H1 (cell line): ENCODE results near the gene MLPH. TPM values are rescaled to one million over a fixed set of nuclear protein-coding genes. Genes with fewer than 3 reads are reported as not detected.

ENCODE experiments used
- ATF3 ChIP-seq: IDR thresholded peaks from 2 replicates; pipeline ENCODE4 v1.6.1; 2011; ENCODE audit warnings: low read depth, mild to moderate bottlenecking, low read length; ENCODE audit not compliant: insufficient read depth
- BCL11A ChIP-seq, 2 experiments: IDR thresholded peaks; one replicate each; pipeline ENCODE4 v1.6.1; 2011; ENCODE audit warnings: low read depth in 2 of 2, low read length in 2 of 2, mild to moderate bottlenecking in 2 of 2
- CHD7 ChIP-seq: fragments of 300-600 bp; sonication (generic); IDR thresholded peaks from 2 replicates; pipeline ENCODE4 v1.7.1; 2012; ENCODE audit warnings: low read length, moderate library complexity, mild to moderate bottlenecking, inconsistent platforms; ENCODE audit not compliant: insufficient replicate concordance
- CREB1 ChIP-seq: IDR thresholded peaks from 2 replicates; pipeline ENCODE4 v1.6.1; 2012; ENCODE audit warnings: inconsistent platforms
- NRF1 ChIP-seq: IDR thresholded peaks from 2 replicates; pipeline ENCODE4 v1.6.1; 2011; ENCODE audit warnings: mild to moderate bottlenecking, low read depth, low read length, improper control_type of control experiment
- POU5F1 ChIP-seq: IDR thresholded peaks from 2 replicates; pipeline ENCODE4 v1.6.1; 2011; ENCODE audit warnings: low read depth, mild to moderate bottlenecking, low read length, moderate library complexity
- TAF1 ChIP-seq: IDR thresholded peaks from 2 replicates; pipeline ENCODE4 v1.6.1; 2011; ENCODE audit warnings: mild to moderate bottlenecking, low read depth, low read length
- polyA plus RNA-seq, 7 experiments: library from polyadenylated mRNA; depleted of rRNA in 3 of 7; stranded (reverse) in 5 of 7; unstranded in 2 of 7; fragments of >200 nt in 5 of 7; fragments of 200-250 nt in 2 of 7; gene quantifications; 1 replicate in 5 of 7; 2 replicates in 1 of 7; 4 replicates in 1 of 7; pipeline versions ENCODE4 v1.2.1 to v1.2.3, GENCODE V29; 2011 to 2013; ENCODE audit warnings: missing spikeins in 2 of 7, mixed read lengths in 2 of 7
- total RNA-seq: library from RNA; stranded (reverse); fragmentation: NEBNext Ultra II Directional; extraction: Animal tissue kit (Norgen Biotek cat#: 25700); gene quantifications from 2 replicates; pipeline ENCODE4 v1.2.1, GENCODE V29; 2021

MLPH gene
- total and polyA plus RNA-seq, 2 of the 8 experiments (the other 6 are each of a cell fraction or from before 2014, with no cell fraction given), result 12.7 to 17.0 TPM

GRCh38 chr2:237494066-237494465, 7.0 kb downstream of the MLPH start (continued):
- TF ChIP-seq CHD7, result no peak
- TF ChIP-seq BCL11A (IDR thresholded peaks at IDR 0.05; ENCODE audit: low read depth in 2 of 2, low read length in 2 of 2), result no peak
- TF ChIP-seq TAF1, result no peak
- TF ChIP-seq CREB1, result no peak
- no peak for TF ChIP-seq POU5F1
- no peak for TF ChIP-seq ATF3
- no peak for TF ChIP-seq NRF1
